GM23338 (cell line): ENCODE results near the gene CTNND2. TPM values are rescaled to one million over a fixed set of nuclear protein-coding genes. Genes with fewer than 3 reads are reported as not detected.

Source experiments
- ATAC-seq: fragments of 200-7000 bp; cut with Tn5 transposase; 3 replicates; pipeline ENCODE4 v1.9.1; 2020
- DNase-seq: peaks from one replicate; pipeline ENCODE4 v3.0.0-alpha.2; 2015; ENCODE audit warnings: low spot score
- H2AFZ ChIP-seq: fragments of 200-600 bp; sonication (generic); 2 replicates; pipeline ENCODE4 v1.8.0; 2016; ENCODE audit warnings: antibody characterized with exemption, mild to moderate bottlenecking, moderate library complexity
- H3F3A ChIP-seq: fragments of 200-600 bp; sonication (generic); replicated peaks from 2 replicates; pipeline ENCODE4 v1.8.0; 2017; ENCODE audit warnings: antibody characterized with exemption, mixed run types, low read depth
- H3K27ac ChIP-seq: fragments of 200-600 bp; sonication (generic); 2 replicates; pipeline ENCODE4 v1.6.1; 2016; ENCODE audit warnings: low read depth
- H3K27me3 ChIP-seq: fragments of 200-600 bp; sonication (generic); 2 replicates; pipeline ENCODE4 v1.8.0; 2016; ENCODE audit warnings: mild to moderate bottlenecking, mixed run types, moderate library complexity; ENCODE audit not compliant: insufficient read depth
- H3K36me3 ChIP-seq: fragments of 200-600 bp; sonication (generic); 2 replicates; pipeline ENCODE4 v1.8.0; 2016; ENCODE audit warnings: mild to moderate bottlenecking; ENCODE audit not compliant: insufficient read depth
- H3K4me1 ChIP-seq: fragments of 200-600 bp; sonication (generic); 2 replicates; pipeline ENCODE4 v1.8.0; 2016; ENCODE audit warnings: mild to moderate bottlenecking, moderate library complexity; ENCODE audit not compliant: insufficient read depth
- H3K4me2 ChIP-seq: fragments of 200-600 bp; sonication (generic); 2 replicates; pipeline ENCODE4 v1.7.1; 2017; ENCODE audit warnings: mixed run types
- H3K4me3 ChIP-seq: fragments of 200-600 bp; sonication (generic); 2 replicates; pipeline ENCODE4 v1.6.1; 2016; ENCODE audit warnings: mixed run types
- H3K79me2 ChIP-seq: fragments of 200-600 bp; sonication (generic); replicated peaks from 2 replicates; pipeline ENCODE4 v1.8.0; 2017; ENCODE audit warnings: mild to moderate bottlenecking; ENCODE audit not compliant: insufficient read depth
- H3K9me2 ChIP-seq: fragments of 200-600 bp; sonication (generic); 2 replicates; pipeline ENCODE4 v1.8.0; 2017; ENCODE audit not compliant: insufficient read depth
- H4K20me1 ChIP-seq: fragments of 200-600 bp; sonication (generic); replicated peaks from 2 replicates; pipeline ENCODE4 v1.8.0; 2017; ENCODE audit warnings: mild to moderate bottlenecking; ENCODE audit not compliant: insufficient read depth
- H3K27ac Mint-ChIP-seq: 2 replicates; pipeline ENCODE4 v1.8.0; 2020; ENCODE audit warnings: inconsistent platforms, mild to moderate bottlenecking, moderate library complexity, mixed read lengths
- H3K27me3 Mint-ChIP-seq: 3 replicates; pipeline ENCODE4 v1.8.0; 2022; ENCODE audit warnings: low read depth, mild to moderate bottlenecking, moderate library complexity, mixed read lengths, inconsistent platforms; ENCODE audit not compliant: insufficient read depth, poor library complexity
- H3K36me3 Mint-ChIP-seq: 3 replicates; pipeline ENCODE4 v1.8.0; 2021; ENCODE audit warnings: low read depth, mild to moderate bottlenecking, inconsistent platforms, moderate library complexity, mixed read lengths
- H3K4me1 Mint-ChIP-seq: 3 replicates; pipeline ENCODE4 v1.8.0; 2020; ENCODE audit warnings: mild to moderate bottlenecking, inconsistent platforms, mixed read lengths
- H3K4me3 Mint-ChIP-seq: 3 replicates; pipeline ENCODE4 v1.8.0; 2021; ENCODE audit warnings: moderate library complexity, mild to moderate bottlenecking, inconsistent platforms, mixed read lengths
- H3K9me3 Mint-ChIP-seq: 3 replicates; pipeline ENCODE4 v1.8.0; 2020; ENCODE audit warnings: moderate library complexity, mild to moderate bottlenecking, inconsistent platforms, mixed read lengths
- CREB1 ChIP-seq: fragments of 250-450 bp; sonication (Bioruptor Pico); IDR thresholded peaks from 2 replicates; pipeline ENCODE4 v1.5.0; 2020; ENCODE audit warnings: low read depth, mild to moderate bottlenecking, moderate library complexity
- EZH2 ChIP-seq: fragments of 200-600 bp; sonication (generic); IDR thresholded peaks from one replicate; pipeline ENCODE4 v1.8.0; 2017; ENCODE audit warnings: antibody characterized with exemption, mild to moderate bottlenecking, low read depth; ENCODE audit not compliant: unreplicated experiment
- EZH2phosphoT487 ChIP-seq: fragments of 200-600 bp; sonication (generic); IDR thresholded peaks from one replicate; pipeline ENCODE4 v1.8.1; 2018; ENCODE audit warnings: antibody characterized with exemption; ENCODE audit not compliant: unreplicated experiment
- JUNB ChIP-seq: IDR thresholded peaks from one replicate; pipeline ENCODE4 v1.6.1; 2016; ENCODE audit warnings: antibody characterized with exemption; ENCODE audit not compliant: unreplicated experiment
- POLR2AphosphoS5 ChIP-seq: IDR thresholded peaks from 2 replicates; pipeline ENCODE4 v1.6.1; 2016; ENCODE audit warnings: antibody characterized with exemption, low read depth
- STAT1 ChIP-seq: IDR thresholded peaks from one replicate; pipeline ENCODE4 v1.6.1; 2016; ENCODE audit warnings: antibody characterized with exemption; ENCODE audit not compliant: unreplicated experiment
- ZNF331 ChIP-seq: fragments of 250-450 bp; sonication (Bioruptor Pico); IDR thresholded peaks from 2 replicates; pipeline ENCODE4 v1.5.0; 2020; ENCODE audit warnings: low read depth, mild to moderate bottlenecking, moderate library complexity
- polyA plus RNA-seq: library from polyadenylated mRNA; unstranded; fragments of >200 nt; fragmentation: Nextera tagmentation; extraction: Ambion mirVana; gene quantifications from 2 replicates; pipeline ENCODE4 v1.2.1, GENCODE V29; 2016
- total RNA-seq: library from RNA; depleted of rRNA; stranded (reverse); fragments of >200 nt; shearing (Covaris generic); gene quantifications from 2 replicates; pipeline ENCODE4 v1.2.3, GENCODE V29; 2014
- TF ChIP-seq, protein P1 (sequence below): IDR thresholded peaks from 2 replicates; pipeline ENCODE4 v1.6.1; 2016; ENCODE audit warnings: antibody characterized with exemption
- TF ChIP-seq, protein P2 (sequence below): fragments of 250-450 bp; sonication (Bioruptor Pico); IDR thresholded peaks from 2 replicates; pipeline ENCODE4 v1.5.0; 2020; ENCODE audit warnings: mild to moderate bottlenecking, moderate library complexity
- TF ChIP-seq, protein P3 (sequence below): IDR thresholded peaks from one replicate; pipeline ENCODE4 v1.6.1; 2018; ENCODE audit warnings: antibody characterized with exemption; ENCODE audit not compliant: unreplicated experiment

The CTNND2 gene
- total and polyA plus RNA-seq, 2 experiments from 2014 or later: 5.1 to 7.0 TPM

DNA sequence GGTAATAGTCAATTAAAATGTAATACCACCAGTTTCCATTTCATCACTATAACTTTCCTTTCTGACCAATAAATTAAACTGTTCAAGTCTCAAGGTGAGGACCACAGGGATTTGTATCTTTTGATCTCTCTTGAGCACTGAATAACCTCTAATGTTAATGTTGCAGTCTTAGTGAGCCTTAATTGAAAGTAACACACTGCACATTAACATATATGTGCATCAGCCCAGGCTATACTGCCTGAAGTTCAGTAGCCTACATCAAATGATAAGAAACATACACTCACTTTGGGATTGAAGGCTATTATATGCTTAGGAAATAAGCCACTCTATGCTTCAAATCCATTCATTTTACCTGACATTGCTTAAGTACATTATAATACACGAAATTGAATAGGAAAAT is 832.2 kb downstream of the CTNND2 start:
- peaks cover 9% of the 10 kb centered on the region for H3K4me1 Mint-ChIP-seq
- Histone ChIP-seq H3K27me3 (no peaks in the 10 kb centered on the region), H3F3A (no peaks in the 10 kb centered on the region), H3K9me2 (no peaks in the 10 kb centered on the region), H3K36me3 (no peaks in the 10 kb centered on the region), H2AFZ (no peak overlapping the region), H3K4me3 (no peak overlapping the region), H3K79me2 (no peaks in the 10 kb centered on the region), H3K4me1 (peaks cover 5% of the 10 kb centered on the region; the same call in 1 of the 2 replicates), H3K4me2 (no peak overlapping the region), H4K20me1 (no peaks in the 10 kb centered on the region), H3K27ac (no peak overlapping the region)
- no peaks in the 10 kb centered on the region; the same call in 2 of the 3 replicates for H3K9me3 Mint-ChIP-seq
- H3K36me3 Mint-ChIP-seq: no peaks in the 10 kb centered on the region
- no peak for DNase-seq
- ATAC-seq: no peak
- no peaks in the 10 kb centered on the region for H3K27me3 Mint-ChIP-seq
- TF ChIP-seq ZNF331 (CRISPR knock-in tag) (no peak), JUNB (no peak), STAT1 (no peak), POLR2AphosphoS5 (no peak), EZH2phosphoT487 (no peak), CREB1 (CRISPR knock-in tag) (no peak), EZH2 (no peak)
- TF ChIP-seq, protein P1, sequence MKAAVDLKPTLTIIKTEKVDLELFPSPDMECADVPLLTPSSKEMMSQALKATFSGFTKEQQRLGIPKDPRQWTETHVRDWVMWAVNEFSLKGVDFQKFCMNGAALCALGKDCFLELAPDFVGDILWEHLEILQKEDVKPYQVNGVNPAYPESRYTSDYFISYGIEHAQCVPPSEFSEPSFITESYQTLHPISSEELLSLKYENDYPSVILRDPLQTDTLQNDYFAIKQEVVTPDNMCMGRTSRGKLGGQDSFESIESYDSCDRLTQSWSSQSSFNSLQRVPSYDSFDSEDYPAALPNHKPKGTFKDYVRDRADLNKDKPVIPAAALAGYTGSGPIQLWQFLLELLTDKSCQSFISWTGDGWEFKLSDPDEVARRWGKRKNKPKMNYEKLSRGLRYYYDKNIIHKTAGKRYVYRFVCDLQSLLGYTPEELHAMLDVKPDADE: no peak
- TF ChIP-seq, protein P2, sequence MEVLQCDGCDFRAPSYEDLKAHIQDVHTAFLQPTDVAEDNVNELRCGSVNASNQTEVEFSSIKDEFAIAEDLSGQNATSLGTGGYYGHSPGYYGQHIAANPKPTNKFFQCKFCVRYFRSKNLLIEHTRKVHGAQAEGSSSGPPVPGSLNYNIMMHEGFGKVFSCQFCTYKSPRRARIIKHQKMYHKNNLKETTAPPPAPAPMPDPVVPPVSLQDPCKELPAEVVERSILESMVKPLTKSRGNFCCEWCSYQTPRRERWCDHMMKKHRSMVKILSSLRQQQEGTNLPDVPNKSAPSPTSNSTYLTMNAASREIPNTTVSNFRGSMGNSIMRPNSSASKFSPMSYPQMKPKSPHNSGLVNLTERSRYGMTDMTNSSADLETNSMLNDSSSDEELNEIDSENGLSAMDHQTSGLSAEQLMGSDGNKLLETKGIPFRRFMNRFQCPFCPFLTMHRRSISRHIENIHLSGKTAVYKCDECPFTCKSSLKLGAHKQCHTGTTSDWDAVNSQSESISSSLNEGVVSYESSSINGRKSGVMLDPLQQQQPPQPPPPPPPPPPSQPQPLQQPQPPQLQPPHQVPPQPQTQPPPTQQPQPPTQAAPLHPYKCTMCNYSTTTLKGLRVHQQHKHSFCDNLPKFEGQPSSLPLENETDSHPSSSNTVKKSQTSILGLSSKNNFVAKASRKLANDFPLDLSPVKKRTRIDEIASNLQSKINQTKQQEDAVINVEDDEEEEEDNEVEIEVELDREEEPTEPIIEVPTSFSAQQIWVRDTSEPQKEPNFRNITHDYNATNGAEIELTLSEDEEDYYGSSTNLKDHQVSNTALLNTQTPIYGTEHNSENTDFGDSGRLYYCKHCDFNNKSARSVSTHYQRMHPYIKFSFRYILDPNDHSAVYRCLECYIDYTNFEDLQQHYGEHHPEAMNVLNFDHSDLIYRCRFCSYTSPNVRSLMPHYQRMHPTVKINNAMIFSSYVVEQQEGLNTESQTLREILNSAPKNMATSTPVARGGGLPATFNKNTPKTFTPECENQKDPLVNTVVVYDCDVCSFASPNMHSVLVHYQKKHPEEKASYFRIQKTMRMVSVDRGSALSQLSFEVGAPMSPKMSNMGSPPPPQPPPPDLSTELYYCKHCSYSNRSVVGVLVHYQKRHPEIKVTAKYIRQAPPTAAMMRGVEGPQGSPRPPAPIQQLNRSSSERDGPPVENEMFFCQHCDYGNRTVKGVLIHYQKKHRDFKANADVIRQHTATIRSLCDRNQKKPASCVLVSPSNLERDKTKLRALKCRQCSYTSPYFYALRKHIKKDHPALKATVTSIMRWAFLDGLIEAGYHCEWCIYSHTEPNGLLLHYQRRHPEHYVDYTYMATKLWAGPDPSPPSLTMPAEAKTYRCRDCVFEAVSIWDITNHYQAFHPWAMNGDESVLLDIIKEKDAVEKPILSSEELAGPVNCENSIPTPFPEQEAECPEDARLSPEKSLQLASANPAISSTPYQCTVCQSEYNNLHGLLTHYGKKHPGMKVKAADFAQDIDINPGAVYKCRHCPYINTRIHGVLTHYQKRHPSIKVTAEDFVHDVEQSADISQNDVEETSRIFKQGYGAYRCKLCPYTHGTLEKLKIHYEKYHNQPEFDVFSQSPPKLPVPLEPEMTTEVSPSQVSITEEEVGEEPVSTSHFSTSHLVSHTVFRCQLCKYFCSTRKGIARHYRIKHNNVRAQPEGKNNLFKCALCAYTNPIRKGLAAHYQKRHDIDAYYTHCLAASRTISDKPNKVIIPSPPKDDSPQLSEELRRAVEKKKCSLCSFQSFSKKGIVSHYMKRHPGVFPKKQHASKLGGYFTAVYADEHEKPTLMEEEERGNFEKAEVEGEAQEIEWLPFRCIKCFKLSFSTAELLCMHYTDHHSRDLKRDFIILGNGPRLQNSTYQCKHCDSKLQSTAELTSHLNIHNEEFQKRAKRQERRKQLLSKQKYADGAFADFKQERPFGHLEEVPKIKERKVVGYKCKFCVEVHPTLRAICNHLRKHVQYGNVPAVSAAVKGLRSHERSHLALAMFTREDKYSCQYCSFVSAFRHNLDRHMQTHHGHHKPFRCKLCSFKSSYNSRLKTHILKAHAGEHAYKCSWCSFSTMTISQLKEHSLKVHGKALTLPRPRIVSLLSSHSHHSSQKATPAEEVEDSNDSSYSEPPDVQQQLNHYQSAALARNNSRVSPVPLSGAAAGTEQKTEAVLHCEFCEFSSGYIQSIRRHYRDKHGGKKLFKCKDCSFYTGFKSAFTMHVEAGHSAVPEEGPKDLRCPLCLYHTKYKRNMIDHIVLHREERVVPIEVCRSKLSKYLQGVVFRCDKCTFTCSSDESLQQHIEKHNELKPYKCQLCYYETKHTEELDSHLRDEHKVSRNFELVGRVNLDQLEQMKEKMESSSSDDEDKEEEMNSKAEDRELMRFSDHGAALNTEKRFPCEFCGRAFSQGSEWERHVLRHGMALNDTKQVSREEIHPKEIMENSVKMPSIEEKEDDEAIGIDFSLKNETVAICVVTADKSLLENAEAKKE (CRISPR knock-in tag): no peak
- TF ChIP-seq, protein P3, sequence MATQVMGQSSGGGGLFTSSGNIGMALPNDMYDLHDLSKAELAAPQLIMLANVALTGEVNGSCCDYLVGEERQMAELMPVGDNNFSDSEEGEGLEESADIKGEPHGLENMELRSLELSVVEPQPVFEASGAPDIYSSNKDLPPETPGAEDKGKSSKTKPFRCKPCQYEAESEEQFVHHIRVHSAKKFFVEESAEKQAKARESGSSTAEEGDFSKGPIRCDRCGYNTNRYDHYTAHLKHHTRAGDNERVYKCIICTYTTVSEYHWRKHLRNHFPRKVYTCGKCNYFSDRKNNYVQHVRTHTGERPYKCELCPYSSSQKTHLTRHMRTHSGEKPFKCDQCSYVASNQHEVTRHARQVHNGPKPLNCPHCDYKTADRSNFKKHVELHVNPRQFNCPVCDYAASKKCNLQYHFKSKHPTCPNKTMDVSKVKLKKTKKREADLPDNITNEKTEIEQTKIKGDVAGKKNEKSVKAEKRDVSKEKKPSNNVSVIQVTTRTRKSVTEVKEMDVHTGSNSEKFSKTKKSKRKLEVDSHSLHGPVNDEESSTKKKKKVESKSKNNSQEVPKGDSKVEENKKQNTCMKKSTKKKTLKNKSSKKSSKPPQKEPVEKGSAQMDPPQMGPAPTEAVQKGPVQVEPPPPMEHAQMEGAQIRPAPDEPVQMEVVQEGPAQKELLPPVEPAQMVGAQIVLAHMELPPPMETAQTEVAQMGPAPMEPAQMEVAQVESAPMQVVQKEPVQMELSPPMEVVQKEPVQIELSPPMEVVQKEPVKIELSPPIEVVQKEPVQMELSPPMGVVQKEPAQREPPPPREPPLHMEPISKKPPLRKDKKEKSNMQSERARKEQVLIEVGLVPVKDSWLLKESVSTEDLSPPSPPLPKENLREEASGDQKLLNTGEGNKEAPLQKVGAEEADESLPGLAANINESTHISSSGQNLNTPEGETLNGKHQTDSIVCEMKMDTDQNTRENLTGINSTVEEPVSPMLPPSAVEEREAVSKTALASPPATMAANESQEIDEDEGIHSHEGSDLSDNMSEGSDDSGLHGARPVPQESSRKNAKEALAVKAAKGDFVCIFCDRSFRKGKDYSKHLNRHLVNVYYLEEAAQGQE: no peak
- H3K4me3 Mint-ChIP-seq: no peak overlapping the region
- H3K27ac Mint-ChIP-seq: no peak overlapping the region
